GM23338 (cell line): ENCODE data around the gene HEXB. TPM values are rescaled to one million over a fixed set of nuclear protein-coding genes. Genes with fewer than 3 reads are reported as not detected.

Experiments used
- ATAC-seq: fragments of 200-7000 bp; cut with Tn5 transposase; 3 replicates; pipeline ENCODE4 v1.9.1; 2020
- DNase-seq: peaks from one replicate; pipeline ENCODE4 v3.0.0-alpha.2; 2015; ENCODE audit warnings: low spot score
- H2AFZ ChIP-seq: fragments of 200-600 bp; sonication (generic); 2 replicates; pipeline ENCODE4 v1.8.0; 2016; ENCODE audit warnings: antibody characterized with exemption, mild to moderate bottlenecking, moderate library complexity
- H3F3A ChIP-seq: fragments of 200-600 bp; sonication (generic); replicated peaks from 2 replicates; pipeline ENCODE4 v1.8.0; 2017; ENCODE audit warnings: antibody characterized with exemption, mixed run types, low read depth
- H3K27ac ChIP-seq: fragments of 200-600 bp; sonication (generic); 2 replicates; pipeline ENCODE4 v1.6.1; 2016; ENCODE audit warnings: low read depth
- H3K27me3 ChIP-seq: fragments of 200-600 bp; sonication (generic); 2 replicates; pipeline ENCODE4 v1.8.0; 2016; ENCODE audit warnings: mild to moderate bottlenecking, mixed run types, moderate library complexity; ENCODE audit not compliant: insufficient read depth
- H3K36me3 ChIP-seq: fragments of 200-600 bp; sonication (generic); 2 replicates; pipeline ENCODE4 v1.8.0; 2016; ENCODE audit warnings: mild to moderate bottlenecking; ENCODE audit not compliant: insufficient read depth
- H3K4me1 ChIP-seq: fragments of 200-600 bp; sonication (generic); 2 replicates; pipeline ENCODE4 v1.8.0; 2016; ENCODE audit warnings: mild to moderate bottlenecking, moderate library complexity; ENCODE audit not compliant: insufficient read depth
- H3K4me2 ChIP-seq: fragments of 200-600 bp; sonication (generic); 2 replicates; pipeline ENCODE4 v1.7.1; 2017; ENCODE audit warnings: mixed run types
- H3K4me3 ChIP-seq: fragments of 200-600 bp; sonication (generic); 2 replicates; pipeline ENCODE4 v1.6.1; 2016; ENCODE audit warnings: mixed run types
- H3K79me2 ChIP-seq: fragments of 200-600 bp; sonication (generic); replicated peaks from 2 replicates; pipeline ENCODE4 v1.8.0; 2017; ENCODE audit warnings: mild to moderate bottlenecking; ENCODE audit not compliant: insufficient read depth
- H3K9me2 ChIP-seq: fragments of 200-600 bp; sonication (generic); 2 replicates; pipeline ENCODE4 v1.8.0; 2017; ENCODE audit not compliant: insufficient read depth
- H4K20me1 ChIP-seq: fragments of 200-600 bp; sonication (generic); replicated peaks from 2 replicates; pipeline ENCODE4 v1.8.0; 2017; ENCODE audit warnings: mild to moderate bottlenecking; ENCODE audit not compliant: insufficient read depth
- H3K27ac Mint-ChIP-seq: 2 replicates; pipeline ENCODE4 v1.8.0; 2020; ENCODE audit warnings: inconsistent platforms, mild to moderate bottlenecking, moderate library complexity, mixed read lengths
- H3K27me3 Mint-ChIP-seq: 3 replicates; pipeline ENCODE4 v1.8.0; 2022; ENCODE audit warnings: low read depth, mild to moderate bottlenecking, moderate library complexity, mixed read lengths, inconsistent platforms; ENCODE audit not compliant: insufficient read depth, poor library complexity
- H3K36me3 Mint-ChIP-seq: 3 replicates; pipeline ENCODE4 v1.8.0; 2021; ENCODE audit warnings: low read depth, mild to moderate bottlenecking, inconsistent platforms, moderate library complexity, mixed read lengths
- H3K4me1 Mint-ChIP-seq: 3 replicates; pipeline ENCODE4 v1.8.0; 2020; ENCODE audit warnings: mild to moderate bottlenecking, inconsistent platforms, mixed read lengths
- H3K4me3 Mint-ChIP-seq: 3 replicates; pipeline ENCODE4 v1.8.0; 2021; ENCODE audit warnings: moderate library complexity, mild to moderate bottlenecking, inconsistent platforms, mixed read lengths
- H3K9me3 Mint-ChIP-seq: 3 replicates; pipeline ENCODE4 v1.8.0; 2020; ENCODE audit warnings: moderate library complexity, mild to moderate bottlenecking, inconsistent platforms, mixed read lengths
- CTCF ChIP-seq, 2 experiments: fragments of 200-600 bp in 1 of 2; sonication (generic) in 1 of 2; conservative IDR thresholded peaks; 2 replicates each; pipeline versions ENCODE4 v1.5.1 to v1.6.1; 2016 to 2017; ENCODE audit warnings: antibody characterized with exemption in 2 of 2, low read depth in 2 of 2, mild to moderate bottlenecking in 2 of 2, moderate library complexity in 1 of 2
- EZH2 ChIP-seq: fragments of 200-600 bp; sonication (generic); IDR thresholded peaks from one replicate; pipeline ENCODE4 v1.8.0; 2017; ENCODE audit warnings: antibody characterized with exemption, mild to moderate bottlenecking, low read depth; ENCODE audit not compliant: unreplicated experiment
- EZH2phosphoT487 ChIP-seq: fragments of 200-600 bp; sonication (generic); IDR thresholded peaks from one replicate; pipeline ENCODE4 v1.8.1; 2018; ENCODE audit warnings: antibody characterized with exemption; ENCODE audit not compliant: unreplicated experiment
- JUNB ChIP-seq: IDR thresholded peaks from one replicate; pipeline ENCODE4 v1.6.1; 2016; ENCODE audit warnings: antibody characterized with exemption; ENCODE audit not compliant: unreplicated experiment
- NANOG ChIP-seq: IDR thresholded peaks from 2 replicates; pipeline ENCODE4 v1.6.1; 2016; ENCODE audit warnings: antibody characterized with exemption, borderline replicate concordance
- REST ChIP-seq: IDR thresholded peaks from one replicate; pipeline ENCODE4 v1.6.1; 2018; ENCODE audit warnings: antibody characterized with exemption; ENCODE audit not compliant: unreplicated experiment
- ZNF462 ChIP-seq: fragments of 250-450 bp; sonication (Bioruptor Pico); IDR thresholded peaks from 2 replicates; pipeline ENCODE4 v1.5.0; 2020; ENCODE audit warnings: mild to moderate bottlenecking, moderate library complexity
- polyA plus RNA-seq: library from polyadenylated mRNA; unstranded; fragments of >200 nt; fragmentation: Nextera tagmentation; extraction: Ambion mirVana; gene quantifications from 2 replicates; pipeline ENCODE4 v1.2.1, GENCODE V29; 2016
- total RNA-seq: library from RNA; depleted of rRNA; stranded (reverse); fragments of >200 nt; shearing (Covaris generic); gene quantifications from 2 replicates; pipeline ENCODE4 v1.2.3, GENCODE V29; 2014

Gene HEXB
- total and polyA plus RNA-seq, 2 experiments from 2014 or later, result 49.2 to 70.8 TPM

- Histone ChIP-seq H3K4me1 (no peaks in the 10 kb centered on the region), H3F3A (no peaks in the 10 kb centered on the region), H3K4me2 (no peak overlapping the region), H4K20me1 (no peaks in the 10 kb centered on the region), H2AFZ (no peak overlapping the region), H3K9me2 (0 out of 2 replicates have a peak, but pooled peaks cover 2% of the 10 kb centered on the region), H3K79me2 (no peaks in the 10 kb centered on the region), H3K36me3 (no peaks in the 10 kb centered on the region; the same call in 1 of the 2 replicates), H3K4me3 (no peak overlapping the region), H3K27ac (no peak overlapping the region), H3K27me3 (no peaks in the 10 kb centered on the region)
- ATAC-seq (no peak), DNase-seq (no peak)
- H3K4me1 Mint-ChIP-seq, result peaks cover 3% of the 10 kb centered on the region; the same call in 1 of the 3 replicates
- H3K9me3 Mint-ChIP-seq, result peaks cover 7% of the 10 kb centered on the region
- no peaks in the 10 kb centered on the region for H3K36me3 Mint-ChIP-seq
- H3K4me3 Mint-ChIP-seq, result no peak overlapping the region
- H3K27ac Mint-ChIP-seq, result no peak overlapping the region
- H3K27me3 Mint-ChIP-seq, result no peaks in the 10 kb centered on the region
- TF ChIP-seq EZH2phosphoT487 (no peak), ZNF462 (CRISPR knock-in tag) (no peak), NANOG (no peak), REST (no peak), CTCF (conservative IDR thresholded peaks at IDR 0.05; ENCODE audit: low read depth in 2 of 2) (no peak), JUNB (no peak), EZH2 (no peak)
These were observed 29.3 kb upstream of the HEXB start for GRCh38 chr5:74655716-74656115.
